ENCODE measurements around the gene UBL5.

The UBL5 gene

DNA sequence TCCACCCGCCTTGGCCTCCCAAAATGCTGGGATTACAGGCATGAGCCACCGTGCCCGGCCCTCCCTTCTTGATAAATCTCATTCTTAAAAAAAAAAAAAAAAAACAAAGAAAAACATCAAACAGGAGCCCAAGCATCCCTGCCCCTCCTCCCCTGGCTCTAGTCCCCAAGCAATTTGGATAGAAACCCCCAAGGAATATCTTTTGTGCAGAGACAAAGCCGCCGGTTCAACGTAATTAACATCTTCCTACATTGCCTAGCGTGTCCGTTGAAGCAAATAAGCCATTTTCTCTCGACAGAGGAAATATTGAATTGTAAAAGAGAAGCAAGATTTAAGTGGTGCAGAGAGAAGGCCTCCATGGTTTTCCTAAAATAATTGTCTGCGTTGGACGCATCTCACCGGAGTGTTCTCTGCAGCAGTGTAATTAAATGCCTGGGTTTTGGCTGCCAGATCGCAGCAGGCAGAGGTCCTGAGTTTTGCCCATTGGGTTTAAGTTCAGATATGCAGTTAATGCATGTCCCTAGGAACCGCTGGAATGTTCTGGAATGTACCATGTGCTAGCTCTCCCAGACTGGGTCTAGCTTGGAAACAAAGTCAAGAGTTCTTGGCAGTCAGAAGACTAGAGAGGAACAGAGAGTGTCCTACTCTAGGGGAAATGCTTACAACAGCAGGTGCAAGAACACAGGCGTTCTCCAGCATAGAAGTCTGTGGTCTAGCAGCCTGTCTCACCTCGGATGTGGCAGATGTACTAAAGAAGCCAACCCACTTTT, 38.2 kb downstream of the UBL5 start:
- no peak for TF ChIP-seq EZH2phosphoT487 (IDR thresholded peaks at IDR 0.05; ENCODE audit: borderline replicate concordance, low read length)
- TF ChIP-seq, protein P1, sequence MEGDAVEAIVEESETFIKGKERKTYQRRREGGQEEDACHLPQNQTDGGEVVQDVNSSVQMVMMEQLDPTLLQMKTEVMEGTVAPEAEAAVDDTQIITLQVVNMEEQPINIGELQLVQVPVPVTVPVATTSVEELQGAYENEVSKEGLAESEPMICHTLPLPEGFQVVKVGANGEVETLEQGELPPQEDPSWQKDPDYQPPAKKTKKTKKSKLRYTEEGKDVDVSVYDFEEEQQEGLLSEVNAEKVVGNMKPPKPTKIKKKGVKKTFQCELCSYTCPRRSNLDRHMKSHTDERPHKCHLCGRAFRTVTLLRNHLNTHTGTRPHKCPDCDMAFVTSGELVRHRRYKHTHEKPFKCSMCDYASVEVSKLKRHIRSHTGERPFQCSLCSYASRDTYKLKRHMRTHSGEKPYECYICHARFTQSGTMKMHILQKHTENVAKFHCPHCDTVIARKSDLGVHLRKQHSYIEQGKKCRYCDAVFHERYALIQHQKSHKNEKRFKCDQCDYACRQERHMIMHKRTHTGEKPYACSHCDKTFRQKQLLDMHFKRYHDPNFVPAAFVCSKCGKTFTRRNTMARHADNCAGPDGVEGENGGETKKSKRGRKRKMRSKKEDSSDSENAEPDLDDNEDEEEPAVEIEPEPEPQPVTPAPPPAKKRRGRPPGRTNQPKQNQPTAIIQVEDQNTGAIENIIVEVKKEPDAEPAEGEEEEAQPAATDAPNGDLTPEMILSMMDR (IDR thresholded peaks at IDR 0.05; ENCODE audit: low read depth, low read length, poor library complexity, severe bottlenecking): no peak
- no peaks in the 10 kb centered on the region for H3K36me3 ChIP-seq (ENCODE audit: control insufficient read depth, low read length)
- H3K27me3 ChIP-seq (ENCODE audit: control insufficient read depth, low read length): peaks cover 2% of the 10 kb centered on the region; the same call in 1 of the 2 replicates
- H3K79me2 ChIP-seq (ENCODE audit: control insufficient read depth, low read length): no peaks in the 10 kb centered on the region
- no peak overlapping the region for H3K27ac ChIP-seq (ENCODE audit: low read depth, low read length)
- H4K20me1 ChIP-seq (ENCODE audit: control insufficient read depth, insufficient read depth, low read depth, low read length): no peaks in the 10 kb centered on the region
- H3K4me2 ChIP-seq (ENCODE audit: low read length): no peak overlapping the region
- no peak overlapping the region for H3K4me3 ChIP-seq (ENCODE audit: low read length)
- no peaks in the 10 kb centered on the region for H3K4me1 ChIP-seq (ENCODE audit: control insufficient read depth, low read length)
- no peaks in the 10 kb centered on the region for H3F3A ChIP-seq (ENCODE audit: control insufficient read depth, insufficient read depth)
- H3K9me3 ChIP-seq (ENCODE audit: control insufficient read depth, insufficient read depth, low read length): no peaks in the 10 kb centered on the region
- H3K9me2 ChIP-seq (replicated peaks; ENCODE audit: control insufficient read depth, low read length): no peaks in the 10 kb centered on the region

GRCh38 chr19:9868983-9869617, 41.4 kb downstream of the UBL5 start:
- H3K36me3 ChIP-seq (ENCODE audit: control insufficient read depth, low read length): no peaks in the 10 kb centered on the region
- H3K4me1 ChIP-seq (ENCODE audit: control insufficient read depth, low read length): no peaks in the 10 kb centered on the region
- TF ChIP-seq, protein P1 (IDR thresholded peaks at IDR 0.05; ENCODE audit: low read depth, low read length, poor library complexity, severe bottlenecking): no peak
- no peak for TF ChIP-seq EZH2phosphoT487 (IDR thresholded peaks at IDR 0.05; ENCODE audit: borderline replicate concordance, low read length)
- no peaks in the 10 kb centered on the region for H3F3A ChIP-seq (ENCODE audit: control insufficient read depth, insufficient read depth)
- H4K20me1 ChIP-seq (ENCODE audit: control insufficient read depth, insufficient read depth, low read depth, low read length): no peaks in the 10 kb centered on the region
- no peaks in the 10 kb centered on the region for H3K79me2 ChIP-seq (ENCODE audit: control insufficient read depth, low read length)
- H3K9me2 ChIP-seq (replicated peaks; ENCODE audit: control insufficient read depth, low read length): no peaks in the 10 kb centered on the region
- H3K9me3 ChIP-seq (ENCODE audit: control insufficient read depth, insufficient read depth, low read length): no peaks in the 10 kb centered on the region
- H3K27me3 ChIP-seq (ENCODE audit: control insufficient read depth, low read length): peaks cover 2% of the 10 kb centered on the region; the same call in 1 of the 2 replicates
- no peak overlapping the region for H3K27ac ChIP-seq (ENCODE audit: low read depth, low read length)
- no peak overlapping the region for H3K4me2 ChIP-seq (ENCODE audit: low read length)
- no peak overlapping the region for H3K4me3 ChIP-seq (ENCODE audit: low read length)

- Histone ChIP-seq H3K27me3 (ENCODE audit: control insufficient read depth, low read length) (no peaks in the 10 kb centered on the region), H3F3A (ENCODE audit: control insufficient read depth, insufficient read depth) (no peaks in the 10 kb centered on the region), H3K9me2 (replicated peaks; ENCODE audit: control insufficient read depth, low read length) (no peaks in the 10 kb centered on the region), H3K27ac (ENCODE audit: low read depth, low read length) (no peak overlapping the region), H3K9me3 (ENCODE audit: control insufficient read depth, insufficient read depth, low read length) (no peaks in the 10 kb centered on the region), H3K4me1 (ENCODE audit: control insufficient read depth, low read length) (no peaks in the 10 kb centered on the region), H3K79me2 (ENCODE audit: control insufficient read depth, low read length) (no peaks in the 10 kb centered on the region), H3K36me3 (ENCODE audit: control insufficient read depth, low read length) (no peaks in the 10 kb centered on the region), H4K20me1 (ENCODE audit: control insufficient read depth, insufficient read depth, low read depth, low read length) (no peaks in the 10 kb centered on the region), H3K4me3 (ENCODE audit: low read length) (no peak overlapping the region), H3K4me2 (ENCODE audit: low read length) (no peak overlapping the region)
- TF ChIP-seq, protein P1 (IDR thresholded peaks at IDR 0.05; ENCODE audit: low read depth, low read length, poor library complexity, severe bottlenecking): no peak
- TF ChIP-seq EZH2phosphoT487 (IDR thresholded peaks at IDR 0.05; ENCODE audit: borderline replicate concordance, low read length): no peak
Observed at GRCh38 chr19:9871626-9872338, 44.1 kb downstream of the UBL5 start.

Measured in DOHH2 (cell line).